ENCODE measurements around the gene HPX.

HPX gene

GRCh38 chr11:6468712-6469495 is 28.1 kb upstream of the HPX start:
- in situ Hi-C loops (cut with MboI; ENCODE audit: low pct_unique_long_range_greater_than_20kb, low sequenced_read_pairs, unreplicated experiment), result no loop called here
- TF ChIP-seq CTCF (IDR thresholded peaks at IDR 0.05; ENCODE audit: extremely low read depth, insufficient read depth, missing control alignments), result no peak
- peak; percentile 88 for DNase-seq (ENCODE audit: low spot score)

GRCh38 chr11:6459099-6459450 is 18.3 kb upstream of the HPX start:
- no peak for DNase-seq (ENCODE audit: low spot score)
- TF ChIP-seq CTCF (IDR thresholded peaks at IDR 0.05; ENCODE audit: extremely low read depth, insufficient read depth, missing control alignments), result no peak
- in situ Hi-C loops (cut with MboI; ENCODE audit: low pct_unique_long_range_greater_than_20kb, low sequenced_read_pairs, unreplicated experiment), result no loop called here

- DNase-seq (ENCODE audit: low spot score), result no peak
- TF ChIP-seq CTCF (IDR thresholded peaks at IDR 0.05; ENCODE audit: extremely low read depth, insufficient read depth, missing control alignments), result no peak
- in situ Hi-C loops (cut with MboI; ENCODE audit: low pct_unique_long_range_greater_than_20kb, low sequenced_read_pairs, unreplicated experiment), result no loop called here
Measured at GRCh38 chr11:6458352-6459098, 17.7 kb upstream of the HPX start.

- no peak for TF ChIP-seq CTCF (IDR thresholded peaks at IDR 0.05; ENCODE audit: extremely low read depth, insufficient read depth, missing control alignments)
- no peak for DNase-seq (ENCODE audit: low spot score)
Measured at GRCh38 chr11:6457581-6458320, 17.0 kb upstream of the HPX start.

GRCh38 chr11:6456361-6457073 is 15.7 kb upstream of the HPX start:
- no peak for TF ChIP-seq CTCF (IDR thresholded peaks at IDR 0.05; ENCODE audit: extremely low read depth, insufficient read depth, missing control alignments)
- DNase-seq (ENCODE audit: low spot score), result no peak
- in situ Hi-C loops (cut with MboI; ENCODE audit: low pct_unique_long_range_greater_than_20kb, low sequenced_read_pairs, unreplicated experiment), result no loop called here

More at GRCh38 chr11:6457581-6458320, 17.0 kb upstream of the HPX start:
- in situ Hi-C loops (cut with MboI; ENCODE audit: low pct_unique_long_range_greater_than_20kb, low sequenced_read_pairs, unreplicated experiment), result no loop called here

GRCh38 chr11:6455070-6455469 is 14.3 kb upstream of the HPX start:
- no peak for DNase-seq (ENCODE audit: low spot score)
- in situ Hi-C loops (cut with MboI; ENCODE audit: low pct_unique_long_range_greater_than_20kb, low sequenced_read_pairs, unreplicated experiment), result no loop called here
- TF ChIP-seq CTCF (IDR thresholded peaks at IDR 0.05; ENCODE audit: extremely low read depth, insufficient read depth, missing control alignments), result no peak
